A549 treated with RU486 at 1 μM for 4 hours (cell line): ENCODE measurements around the gene FBLIM1. TPM values are rescaled to one million over a fixed set of nuclear protein-coding genes. Genes with fewer than 3 reads are reported as not detected.

Source experiments
- total RNA-seq: library from RNA; stranded (reverse); fragments of 200-300 nt; extraction: Qiagen RNA extraction; gene quantifications from 5 replicates; pipeline ENCODE4 v1.2.3, GENCODE V29; 2022; ENCODE audit warnings: low read depth

The FBLIM1 gene
- 21.1 to 33.5 TPM (median 26.3 TPM) in 5 replicates for total RNA-seq

GRCh38 chr1:15758343-15758931 is at the start of gene FBLIM1:
Gene FBLIM1, plus strand, starts transcription at chr1:15758795. Its CDS starts 6,189 bp downstream, at chr1:15764984.

GRCh38 chr1:15736038-15736891 is 22.3 kb upstream of the FBLIM1 start, which contains the start of gene SLC25A34:
Gene SLC25A34, plus strand, starts transcription at chr1:15736258. Its CDS starts 228 bp downstream, at chr1:15736486.

DNA sequence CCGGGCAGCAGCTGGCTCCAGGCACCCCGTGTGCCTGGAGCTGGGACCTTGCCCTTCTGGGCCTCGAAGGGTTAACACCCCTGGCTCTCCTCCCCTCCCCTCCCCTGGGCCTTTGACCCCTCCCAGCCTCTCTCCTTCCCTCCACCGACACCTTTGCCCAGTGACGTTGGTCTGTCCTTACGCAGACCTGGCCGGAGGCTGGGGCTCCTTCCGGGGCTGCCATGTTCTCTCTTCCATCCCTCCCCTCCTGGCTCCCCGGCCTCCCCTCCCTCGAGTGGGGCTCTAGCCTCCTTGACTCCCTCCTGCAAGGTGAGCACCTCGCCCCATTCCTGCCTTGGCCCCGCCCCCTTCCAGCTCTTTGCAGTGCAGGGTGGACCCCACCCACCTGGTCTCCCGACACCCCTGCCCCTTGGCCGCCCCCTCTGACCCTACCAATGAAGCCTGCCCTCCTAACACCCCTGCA is 16.2 kb upstream of the FBLIM1 start, which contains the start of gene TMEM82:
Gene TMEM82 (plus strand): TSS at position 161 of the 463 bp plus-strand sequence. CDS start 61 bp downstream, at position 222.

GRCh38 chr1:15807549-15807948 is 49.0 kb downstream of the FBLIM1 start, which contains the start of gene UQCRHL:
Gene UQCRHL, minus strand, starts transcription at chr1:15807649. Its CDS starts 0 bp downstream, at chr1:15807649.

Other genes with a start within 250 kb of the FBLIM1 start
- gene CASP9, start 234.6 kb upstream of the FBLIM1 start, total RNA-seq: 4.4 to 6.9 TPM (median 6.1 TPM) in 5 replicates
- 4.1 to 5.0 TPM (median 4.5 TPM) in 5 replicates for gene DNAJC16, start 231.9 kb upstream of the FBLIM1 start, total RNA-seq
- 5.5 to 8.2 TPM (median 7.2 TPM) in 5 replicates for gene AGMAT, start 173.7 kb upstream of the FBLIM1 start, total RNA-seq
- gene DDI2, start 141.3 kb upstream of the FBLIM1 start, total RNA-seq: 7.6 to 10.0 TPM (median 9.3 TPM) in 5 replicates
- 20.5 to 30.5 TPM (median 26.1 TPM) in 5 replicates for gene PLEKHM2, start 74.5 kb upstream of the FBLIM1 start, total RNA-seq
- gene SLC25A34, start 22.5 kb upstream of the FBLIM1 start, total RNA-seq: 0.09 to 0.60 TPM (median 0.25 TPM) in 5 replicates
- not detected in 5 replicates for gene TMEM82, start 16.3 kb upstream of the FBLIM1 start, total RNA-seq
- gene UQCRHL, start 48.9 kb downstream of the FBLIM1 start, total RNA-seq: 5.8 to 9.1 TPM (median 7.7 TPM) in 5 replicates
- 38.7 to 41.6 TPM (median 40.3 TPM) in 5 replicates for gene SPEN, start 88.9 kb downstream of the FBLIM1 start, total RNA-seq
- gene ZBTB17, start 217.3 kb downstream of the FBLIM1 start, total RNA-seq: 9.7 to 15.8 TPM (median 12.1 TPM) in 5 replicates
- not detected in 5 replicates for gene SRARP, start 245.4 kb downstream of the FBLIM1 start, total RNA-seq